ENCODE data around the gene VSTM2L. TPM values are rescaled to one million over a fixed set of nuclear protein-coding genes. Genes with fewer than 3 reads are reported as not detected.

VSTM2L gene
- total and polyA plus RNA-seq, 2 of the 13 experiments (the other 11 are each of a cell fraction or from before 2014, with no cell fraction given) = not detected

DNA sequence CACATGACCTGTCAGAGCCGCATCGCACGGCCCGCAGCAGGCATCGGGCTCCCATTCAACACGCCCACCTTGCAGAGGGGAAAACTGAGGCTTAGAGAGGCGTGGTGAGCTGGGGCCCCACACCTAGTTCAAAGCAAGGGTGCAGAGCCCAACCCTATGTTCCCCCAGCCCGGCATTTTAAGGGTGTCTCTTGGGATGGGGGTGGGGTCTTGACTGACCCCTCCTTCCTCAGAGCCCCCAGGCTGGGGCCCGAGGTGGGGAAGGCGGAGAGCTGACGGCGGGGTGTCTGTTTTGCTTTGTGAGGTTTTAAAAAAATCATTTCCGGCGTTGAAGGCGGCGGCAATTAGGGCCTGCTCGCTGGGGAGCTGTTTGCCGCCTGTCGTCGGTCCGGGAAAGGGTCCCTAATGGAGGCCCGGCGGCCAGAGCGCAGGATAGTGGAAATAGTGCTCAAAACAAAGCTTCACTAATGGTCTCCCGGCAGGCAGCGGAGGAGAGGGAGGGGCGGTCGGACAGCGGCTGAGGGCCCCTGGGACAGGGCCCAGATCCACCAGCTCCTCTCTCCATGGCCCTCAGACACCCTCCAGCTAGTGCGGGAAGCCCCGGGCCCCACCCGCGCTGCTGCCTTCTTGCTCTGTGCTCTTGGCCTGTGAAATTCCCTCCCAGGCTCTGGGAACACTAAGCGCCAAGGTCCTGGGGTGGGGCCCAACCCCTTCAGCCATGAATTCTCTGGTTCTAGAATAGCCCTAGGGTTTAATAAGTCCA is 11.9 kb downstream of the VSTM2L start (continued):
- TF ChIP-seq ZNF644 (CRISPR knock-in tag; IDR thresholded peaks at IDR 0.05; ENCODE audit: low read depth) = 0 out of 2 replicates have a peak, but pooled peaks have one; percentile 17
- TF ChIP-seq HNRNPUL1 (IDR thresholded peaks at IDR 0.05; ENCODE audit: low read depth, low read length) = no peak
- no peak for TF ChIP-seq ZNF282 (IDR thresholded peaks at IDR 0.05; ENCODE audit: partially characterized antibody)
- peak; percentile 59 for TF ChIP-seq ZNF350 (CRISPR knock-in tag; IDR thresholded peaks at IDR 0.05; ENCODE audit: borderline replicate concordance, low read depth)
- TF ChIP-seq ZNF614 (CRISPR knock-in tag; IDR thresholded peaks at IDR 0.05; ENCODE audit: borderline replicate concordance) = no peak
- peak; percentile 65; the same call in 1 of the 2 replicates for TF ChIP-seq ZBTB7B (CRISPR knock-in tag; IDR thresholded peaks at IDR 0.05)
- TF ChIP-seq ZNF354B (CRISPR knock-in tag; IDR thresholded peaks at IDR 0.05) = no peak
- TF ChIP-seq MXD4 (CRISPR knock-in tag; IDR thresholded peaks at IDR 0.05) = 0 out of 2 replicates have a peak, but pooled peaks have one; percentile 28
- TF ChIP-seq, protein P1, sequence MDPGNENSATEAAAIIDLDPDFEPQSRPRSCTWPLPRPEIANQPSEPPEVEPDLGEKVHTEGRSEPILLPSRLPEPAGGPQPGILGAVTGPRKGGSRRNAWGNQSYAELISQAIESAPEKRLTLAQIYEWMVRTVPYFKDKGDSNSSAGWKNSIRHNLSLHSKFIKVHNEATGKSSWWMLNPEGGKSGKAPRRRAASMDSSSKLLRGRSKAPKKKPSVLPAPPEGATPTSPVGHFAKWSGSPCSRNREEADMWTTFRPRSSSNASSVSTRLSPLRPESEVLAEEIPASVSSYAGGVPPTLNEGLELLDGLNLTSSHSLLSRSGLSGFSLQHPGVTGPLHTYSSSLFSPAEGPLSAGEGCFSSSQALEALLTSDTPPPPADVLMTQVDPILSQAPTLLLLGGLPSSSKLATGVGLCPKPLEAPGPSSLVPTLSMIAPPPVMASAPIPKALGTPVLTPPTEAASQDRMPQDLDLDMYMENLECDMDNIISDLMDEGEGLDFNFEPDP (CRISPR knock-in tag; conservative IDR thresholded peaks at IDR 0.05) = 0 out of 2 replicates have a peak, but pooled peaks have one; percentile 64
- TF ChIP-seq, protein P2, sequence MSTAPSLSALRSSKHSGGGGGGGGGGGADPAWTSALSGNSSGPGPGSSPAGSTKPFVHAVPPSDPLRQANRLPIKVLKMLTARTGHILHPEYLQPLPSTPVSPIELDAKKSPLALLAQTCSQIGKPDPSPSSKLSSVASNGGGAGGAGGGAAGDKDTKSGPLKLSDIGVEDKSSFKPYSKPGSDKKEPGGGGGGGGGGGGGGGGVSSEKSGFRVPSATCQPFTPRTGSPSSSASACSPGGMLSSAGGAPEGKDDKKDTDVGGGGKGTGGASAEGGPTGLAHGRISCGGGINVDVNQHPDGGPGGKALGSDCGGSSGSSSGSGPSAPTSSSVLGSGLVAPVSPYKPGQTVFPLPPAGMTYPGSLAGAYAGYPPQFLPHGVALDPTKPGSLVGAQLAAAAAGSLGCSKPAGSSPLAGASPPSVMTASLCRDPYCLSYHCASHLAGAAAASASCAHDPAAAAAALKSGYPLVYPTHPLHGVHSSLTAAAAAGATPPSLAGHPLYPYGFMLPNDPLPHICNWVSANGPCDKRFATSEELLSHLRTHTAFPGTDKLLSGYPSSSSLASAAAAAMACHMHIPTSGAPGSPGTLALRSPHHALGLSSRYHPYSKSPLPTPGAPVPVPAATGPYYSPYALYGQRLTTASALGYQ (CRISPR knock-in tag; IDR thresholded peaks at IDR 0.05) = peak; percentile 16; the same call in 1 of the 2 replicates
- TF ChIP-seq ZNF121 (CRISPR knock-in tag; IDR thresholded peaks at IDR 0.05) = peak; percentile 51; the same call in 1 of the 2 replicates
- TF ChIP-seq NONO (IDR thresholded peaks at IDR 0.05) = no peak
- TF ChIP-seq NONO (CRISPR knock-in tag; conservative IDR thresholded peaks at IDR 0.05) = 0 out of 2 replicates have a peak, but pooled peaks have one; percentile 44
- TF ChIP-seq ZFX (CRISPR knock-in tag; IDR thresholded peaks at IDR 0.05; ENCODE audit: low read depth) = peak; percentile 70
- TF ChIP-seq XRCC5 (optimal IDR thresholded peaks at IDR 0.05; ENCODE audit: low read length) = peak; percentile 36
- no peak for TF ChIP-seq RARG (CRISPR knock-in tag; IDR thresholded peaks at IDR 0.05; ENCODE audit: low read depth)
- no peak for TF ChIP-seq ZNF557 (CRISPR knock-in tag; IDR thresholded peaks at IDR 0.05)
- TF ChIP-seq, protein P3, sequence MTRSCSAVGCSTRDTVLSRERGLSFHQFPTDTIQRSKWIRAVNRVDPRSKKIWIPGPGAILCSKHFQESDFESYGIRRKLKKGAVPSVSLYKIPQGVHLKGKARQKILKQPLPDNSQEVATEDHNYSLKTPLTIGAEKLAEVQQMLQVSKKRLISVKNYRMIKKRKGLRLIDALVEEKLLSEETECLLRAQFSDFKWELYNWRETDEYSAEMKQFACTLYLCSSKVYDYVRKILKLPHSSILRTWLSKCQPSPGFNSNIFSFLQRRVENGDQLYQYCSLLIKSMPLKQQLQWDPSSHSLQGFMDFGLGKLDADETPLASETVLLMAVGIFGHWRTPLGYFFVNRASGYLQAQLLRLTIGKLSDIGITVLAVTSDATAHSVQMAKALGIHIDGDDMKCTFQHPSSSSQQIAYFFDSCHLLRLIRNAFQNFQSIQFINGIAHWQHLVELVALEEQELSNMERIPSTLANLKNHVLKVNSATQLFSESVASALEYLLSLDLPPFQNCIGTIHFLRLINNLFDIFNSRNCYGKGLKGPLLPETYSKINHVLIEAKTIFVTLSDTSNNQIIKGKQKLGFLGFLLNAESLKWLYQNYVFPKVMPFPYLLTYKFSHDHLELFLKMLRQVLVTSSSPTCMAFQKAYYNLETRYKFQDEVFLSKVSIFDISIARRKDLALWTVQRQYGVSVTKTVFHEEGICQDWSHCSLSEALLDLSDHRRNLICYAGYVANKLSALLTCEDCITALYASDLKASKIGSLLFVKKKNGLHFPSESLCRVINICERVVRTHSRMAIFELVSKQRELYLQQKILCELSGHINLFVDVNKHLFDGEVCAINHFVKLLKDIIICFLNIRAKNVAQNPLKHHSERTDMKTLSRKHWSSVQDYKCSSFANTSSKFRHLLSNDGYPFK (CRISPR knock-in tag; IDR thresholded peaks at IDR 0.05; ENCODE audit: borderline replicate concordance) = peak; percentile 60
- TF ChIP-seq, protein P4, sequence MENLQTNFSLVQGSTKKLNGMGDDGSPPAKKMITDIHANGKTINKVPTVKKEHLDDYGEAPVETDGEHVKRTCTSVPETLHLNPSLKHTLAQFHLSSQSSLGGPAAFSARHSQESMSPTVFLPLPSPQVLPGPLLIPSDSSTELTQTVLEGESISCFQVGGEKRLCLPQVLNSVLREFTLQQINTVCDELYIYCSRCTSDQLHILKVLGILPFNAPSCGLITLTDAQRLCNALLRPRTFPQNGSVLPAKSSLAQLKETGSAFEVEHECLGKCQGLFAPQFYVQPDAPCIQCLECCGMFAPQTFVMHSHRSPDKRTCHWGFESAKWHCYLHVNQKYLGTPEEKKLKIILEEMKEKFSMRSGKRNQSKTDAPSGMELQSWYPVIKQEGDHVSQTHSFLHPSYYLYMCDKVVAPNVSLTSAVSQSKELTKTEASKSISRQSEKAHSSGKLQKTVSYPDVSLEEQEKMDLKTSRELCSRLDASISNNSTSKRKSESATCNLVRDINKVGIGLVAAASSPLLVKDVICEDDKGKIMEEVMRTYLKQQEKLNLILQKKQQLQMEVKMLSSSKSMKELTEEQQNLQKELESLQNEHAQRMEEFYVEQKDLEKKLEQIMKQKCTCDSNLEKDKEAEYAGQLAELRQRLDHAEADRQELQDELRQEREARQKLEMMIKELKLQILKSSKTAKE (CRISPR knock-in tag; IDR thresholded peaks at IDR 0.05; ENCODE audit: borderline replicate concordance) = no peak
- TF ChIP-seq KDM3A (CRISPR knock-in tag; IDR thresholded peaks at IDR 0.05; ENCODE audit: low read depth) = 0 out of 2 replicates have a peak, but pooled peaks have one; percentile 23
- TF ChIP-seq PAF1 (CRISPR knock-in tag; IDR thresholded peaks at IDR 0.05) = no peak
- TF ChIP-seq ZFP90 (CRISPR knock-in tag; IDR thresholded peaks at IDR 0.05; ENCODE audit: borderline replicate concordance) = no peak

All from HepG2 (cell line).